Sigmoid colon (tissue), 4 donors: ENCODE measurements around the gene UTP15.

Source experiments
- CTCF ChIP-seq, 4 experiments: fragments of 450-650 bp in 3 of 4; fragments of 200-600 bp in 1 of 4; IDR thresholded peaks; one replicate each; pipeline ENCODE4 v1.5.1; 2016 to 2019; ENCODE audit warnings: antibody characterized with exemption in 4 of 4, mild to moderate bottlenecking in 3 of 4, moderate library complexity in 2 of 4
- POLR2A ChIP-seq, 2 donors: fragments of 450-650 bp; IDR thresholded peaks; one replicate each; pipeline ENCODE4 v1.6.1; 2016; ENCODE audit warnings: antibody characterized with exemption in 2 of 2, mild to moderate bottlenecking in 2 of 2, moderate library complexity in 2 of 2
- POLR2AphosphoS5 ChIP-seq, 4 donors: sonication (generic); formaldehyde crosslinking; IDR thresholded peaks; one replicate each; pipeline ENCODE4 v1.6.1; 2017; ENCODE audit warnings: antibody characterized with exemption in 4 of 4

GRCh38 chr5:73592551-73592950 is 27.0 kb downstream of the UTP15 start:
- TF ChIP-seq CTCF (IDR thresholded peaks at IDR 0.05) (no peak), POLR2AphosphoS5 (IDR thresholded peaks at IDR 0.05) (no peak), POLR2A (IDR thresholded peaks at IDR 0.05) (no peak)
